GM23338 (cell line): Measurements from ENCODE around the gene SERPINA9.

Experiments used
- CREB1 ChIP-seq: fragments of 250-450 bp; sonication (Bioruptor Pico); IDR thresholded peaks from 2 replicates; pipeline ENCODE4 v1.5.0; 2020; ENCODE audit warnings: low read depth, mild to moderate bottlenecking, moderate library complexity
- CTCF ChIP-seq, 2 experiments: fragments of 200-600 bp in 1 of 2; sonication (generic) in 1 of 2; conservative IDR thresholded peaks; 2 replicates each; pipeline versions ENCODE4 v1.5.1 to v1.6.1; 2016 to 2017; ENCODE audit warnings: antibody characterized with exemption in 2 of 2, low read depth in 2 of 2, mild to moderate bottlenecking in 2 of 2, moderate library complexity in 1 of 2
- EZH2phosphoT487 ChIP-seq: fragments of 200-600 bp; sonication (generic); IDR thresholded peaks from one replicate; pipeline ENCODE4 v1.8.1; 2018; ENCODE audit warnings: antibody characterized with exemption; ENCODE audit not compliant: unreplicated experiment
- POLR2AphosphoS5 ChIP-seq: IDR thresholded peaks from 2 replicates; pipeline ENCODE4 v1.6.1; 2016; ENCODE audit warnings: antibody characterized with exemption, low read depth
- TF ChIP-seq, protein P1 (sequence below): IDR thresholded peaks from one replicate; pipeline ENCODE4 v1.6.1; 2018; ENCODE audit warnings: antibody characterized with exemption; ENCODE audit not compliant: unreplicated experiment

- TF ChIP-seq CTCF (conservative IDR thresholded peaks at IDR 0.05; ENCODE audit: low read depth in 2 of 2) (no peak), EZH2phosphoT487 (no peak), POLR2AphosphoS5 (no peak), CREB1 (CRISPR knock-in tag) (no peak)
- TF ChIP-seq, protein P1, sequence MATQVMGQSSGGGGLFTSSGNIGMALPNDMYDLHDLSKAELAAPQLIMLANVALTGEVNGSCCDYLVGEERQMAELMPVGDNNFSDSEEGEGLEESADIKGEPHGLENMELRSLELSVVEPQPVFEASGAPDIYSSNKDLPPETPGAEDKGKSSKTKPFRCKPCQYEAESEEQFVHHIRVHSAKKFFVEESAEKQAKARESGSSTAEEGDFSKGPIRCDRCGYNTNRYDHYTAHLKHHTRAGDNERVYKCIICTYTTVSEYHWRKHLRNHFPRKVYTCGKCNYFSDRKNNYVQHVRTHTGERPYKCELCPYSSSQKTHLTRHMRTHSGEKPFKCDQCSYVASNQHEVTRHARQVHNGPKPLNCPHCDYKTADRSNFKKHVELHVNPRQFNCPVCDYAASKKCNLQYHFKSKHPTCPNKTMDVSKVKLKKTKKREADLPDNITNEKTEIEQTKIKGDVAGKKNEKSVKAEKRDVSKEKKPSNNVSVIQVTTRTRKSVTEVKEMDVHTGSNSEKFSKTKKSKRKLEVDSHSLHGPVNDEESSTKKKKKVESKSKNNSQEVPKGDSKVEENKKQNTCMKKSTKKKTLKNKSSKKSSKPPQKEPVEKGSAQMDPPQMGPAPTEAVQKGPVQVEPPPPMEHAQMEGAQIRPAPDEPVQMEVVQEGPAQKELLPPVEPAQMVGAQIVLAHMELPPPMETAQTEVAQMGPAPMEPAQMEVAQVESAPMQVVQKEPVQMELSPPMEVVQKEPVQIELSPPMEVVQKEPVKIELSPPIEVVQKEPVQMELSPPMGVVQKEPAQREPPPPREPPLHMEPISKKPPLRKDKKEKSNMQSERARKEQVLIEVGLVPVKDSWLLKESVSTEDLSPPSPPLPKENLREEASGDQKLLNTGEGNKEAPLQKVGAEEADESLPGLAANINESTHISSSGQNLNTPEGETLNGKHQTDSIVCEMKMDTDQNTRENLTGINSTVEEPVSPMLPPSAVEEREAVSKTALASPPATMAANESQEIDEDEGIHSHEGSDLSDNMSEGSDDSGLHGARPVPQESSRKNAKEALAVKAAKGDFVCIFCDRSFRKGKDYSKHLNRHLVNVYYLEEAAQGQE: no peak
Observed at GRCh38 chr14:94505641-94506040, 29.6 kb upstream of the SERPINA9 start.
